GM19035 (cell line): ENCODE measurements around the gene GAS7.

Experiments
- ATAC-seq: cut with Tn5 transposase; IDR thresholded peaks from one replicate; pipeline ENCODE4 v1.9.1; 2021; ENCODE audit not compliant: unreplicated experiment

GAS7 gene

DNA sequence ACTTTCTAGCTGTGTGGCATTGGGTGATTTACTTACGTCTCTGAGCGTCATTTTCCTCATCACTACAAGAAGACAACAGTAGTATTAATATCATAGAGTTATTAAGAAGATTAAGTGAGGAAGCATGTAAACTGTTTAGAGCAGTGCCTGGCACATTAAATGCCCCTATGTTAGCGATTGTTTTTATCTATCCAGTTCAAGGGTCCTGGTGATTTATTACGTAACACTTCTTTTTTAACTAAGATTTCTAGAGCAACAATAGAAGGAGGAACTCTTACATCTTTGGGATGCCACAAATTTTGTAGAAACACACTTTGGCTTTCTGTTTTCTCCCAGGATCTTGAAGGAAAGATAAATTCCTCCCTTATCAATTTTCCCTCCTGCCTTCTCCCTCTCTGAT is 3.3 kb upstream of the GAS7 start:
- ATAC-seq: no peak

DNA sequence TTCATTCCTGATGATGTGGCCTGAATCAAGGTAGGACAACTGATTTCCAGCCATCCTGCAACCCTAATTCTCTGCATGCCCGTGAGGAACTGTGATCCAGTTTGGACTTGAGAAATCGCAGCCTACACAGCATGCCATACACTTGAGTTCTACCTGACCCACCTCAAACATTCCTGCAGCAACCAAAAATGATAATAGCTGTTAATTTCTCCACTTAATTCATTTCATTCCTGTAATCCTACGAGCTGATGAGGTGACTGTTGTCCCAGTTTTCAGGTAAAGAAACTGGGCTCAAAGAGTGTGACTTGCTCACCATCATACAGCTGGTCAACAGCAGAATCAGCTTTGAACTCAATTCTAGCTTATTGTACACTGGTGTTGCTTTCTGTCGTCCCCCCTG is 2.2 kb upstream of the GAS7 start:
- ATAC-seq: no peak

DNA sequence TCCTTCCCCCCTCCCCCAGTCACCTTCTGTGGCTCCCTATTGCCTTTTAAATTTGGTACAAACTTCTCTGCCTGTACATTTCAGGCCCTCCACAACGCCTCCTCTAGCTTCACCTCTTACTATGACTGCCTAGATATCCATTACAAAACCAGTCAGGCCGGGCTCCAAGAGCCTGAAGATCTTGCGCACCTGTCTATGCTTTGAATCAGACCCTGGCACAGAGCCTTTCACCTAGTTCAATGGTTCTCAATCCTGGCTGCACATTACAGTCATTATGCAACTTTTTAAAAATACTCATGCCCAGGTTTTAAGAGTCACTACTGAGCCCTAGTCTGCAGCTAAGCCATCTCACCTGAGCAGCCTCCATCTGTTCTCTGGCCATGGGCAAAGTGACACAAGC is 1.6 kb upstream of the GAS7 start:
- no peak for ATAC-seq

DNA sequence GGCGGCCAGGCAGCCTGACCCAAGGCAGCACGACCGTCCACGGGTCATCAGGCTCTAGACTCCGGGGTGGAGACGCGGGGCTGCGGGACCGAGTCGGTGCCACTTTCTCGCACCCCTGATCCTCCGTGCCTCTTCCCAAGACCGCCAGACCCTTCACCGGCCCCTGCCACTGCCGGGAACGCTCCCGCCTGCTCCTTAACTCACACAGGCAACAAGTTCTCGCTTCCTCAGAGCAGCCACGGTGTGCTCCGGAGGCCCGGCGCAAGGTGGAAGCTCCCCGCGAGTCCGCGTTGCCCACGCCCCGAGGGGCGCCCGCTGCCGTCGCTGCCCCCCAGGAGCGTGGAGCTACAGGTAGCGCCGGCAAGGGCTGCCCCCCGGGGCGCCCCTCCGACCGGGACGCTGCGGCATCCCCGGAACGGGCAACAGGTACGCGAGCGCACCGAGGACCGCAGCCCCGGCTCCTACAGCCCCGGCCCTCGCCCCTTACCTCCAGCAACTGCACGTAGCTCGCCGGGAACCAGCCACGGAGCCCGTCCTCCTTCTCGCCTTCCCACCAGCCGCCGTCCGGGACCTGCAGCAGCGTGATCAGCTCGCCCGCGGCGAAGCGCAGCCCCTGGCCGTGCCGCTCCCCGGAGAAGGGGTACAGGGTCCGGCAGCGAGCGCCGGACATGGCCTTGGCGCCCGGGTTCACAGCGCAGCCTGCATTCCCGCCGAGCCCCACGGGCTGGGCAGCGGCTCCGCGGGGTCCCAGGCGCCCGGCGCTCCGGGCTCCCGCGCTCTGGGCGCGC is 491 bp downstream of the GAS7 start:
- ATAC-seq: peak; percentile 19

DNA sequence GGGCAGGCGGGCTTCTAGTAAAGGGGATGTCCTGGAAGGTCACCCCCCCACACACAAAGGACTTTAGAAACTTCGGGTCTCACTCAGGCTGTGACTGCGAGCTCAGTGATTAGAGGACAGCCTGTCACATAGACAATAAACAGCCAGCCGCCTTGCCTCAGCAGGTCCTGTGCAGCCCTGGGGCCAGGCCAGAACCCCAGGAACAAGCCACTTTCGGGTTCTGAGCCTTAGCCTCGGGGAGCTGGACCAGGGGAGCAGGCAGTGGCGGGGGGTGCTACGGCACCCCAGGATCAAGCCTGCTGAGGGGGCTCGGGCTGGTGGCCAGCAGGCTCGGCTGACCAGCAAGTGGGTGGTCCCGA is 1.1 kb downstream of the GAS7 start:
- no peak for ATAC-seq

DNA sequence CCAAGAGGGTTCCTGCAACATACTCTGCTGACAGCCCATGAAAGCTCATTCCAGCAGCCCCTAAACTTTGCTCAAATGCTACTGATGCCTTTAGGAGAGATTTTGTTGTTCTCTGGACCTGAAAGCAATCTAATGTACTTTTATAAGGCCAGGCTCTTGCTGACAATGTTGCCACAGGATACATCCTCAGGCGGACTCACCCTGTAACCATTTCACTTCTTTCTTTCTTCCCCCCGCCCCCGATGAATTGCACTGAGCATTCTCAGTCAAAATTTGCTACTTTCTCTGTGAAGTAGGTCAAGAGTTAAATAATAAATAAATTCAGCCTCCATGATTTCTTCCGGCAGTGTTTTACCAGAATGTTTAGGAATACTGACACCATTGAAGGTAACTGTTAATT is 1.5 kb downstream of the GAS7 start:
- ATAC-seq: no peak

DNA sequence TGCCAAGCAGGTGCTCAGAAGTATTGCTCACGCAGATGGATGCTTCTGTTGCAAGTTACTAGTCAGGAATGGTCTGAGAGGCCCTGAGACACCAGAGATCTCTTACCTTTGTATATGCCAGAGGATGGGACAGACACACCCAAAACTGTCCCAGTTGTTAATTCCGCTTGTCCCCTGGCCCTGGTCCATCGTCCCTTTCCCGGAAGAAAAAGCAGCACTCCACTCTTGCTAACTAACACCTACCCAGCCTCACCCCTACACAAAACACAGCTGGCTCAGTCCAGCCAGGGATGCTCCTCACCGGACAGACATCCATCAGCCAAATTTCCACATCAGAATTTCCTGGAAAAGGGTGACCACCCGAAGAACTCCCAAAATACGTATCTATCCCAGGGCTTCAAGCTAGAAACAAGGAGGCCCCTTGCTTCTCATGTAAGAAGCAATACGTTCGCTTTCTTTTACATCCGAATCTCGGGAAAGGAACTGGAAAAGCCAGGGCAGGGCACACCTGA is 2.0 kb downstream of the GAS7 start:
- no peak for ATAC-seq

DNA sequence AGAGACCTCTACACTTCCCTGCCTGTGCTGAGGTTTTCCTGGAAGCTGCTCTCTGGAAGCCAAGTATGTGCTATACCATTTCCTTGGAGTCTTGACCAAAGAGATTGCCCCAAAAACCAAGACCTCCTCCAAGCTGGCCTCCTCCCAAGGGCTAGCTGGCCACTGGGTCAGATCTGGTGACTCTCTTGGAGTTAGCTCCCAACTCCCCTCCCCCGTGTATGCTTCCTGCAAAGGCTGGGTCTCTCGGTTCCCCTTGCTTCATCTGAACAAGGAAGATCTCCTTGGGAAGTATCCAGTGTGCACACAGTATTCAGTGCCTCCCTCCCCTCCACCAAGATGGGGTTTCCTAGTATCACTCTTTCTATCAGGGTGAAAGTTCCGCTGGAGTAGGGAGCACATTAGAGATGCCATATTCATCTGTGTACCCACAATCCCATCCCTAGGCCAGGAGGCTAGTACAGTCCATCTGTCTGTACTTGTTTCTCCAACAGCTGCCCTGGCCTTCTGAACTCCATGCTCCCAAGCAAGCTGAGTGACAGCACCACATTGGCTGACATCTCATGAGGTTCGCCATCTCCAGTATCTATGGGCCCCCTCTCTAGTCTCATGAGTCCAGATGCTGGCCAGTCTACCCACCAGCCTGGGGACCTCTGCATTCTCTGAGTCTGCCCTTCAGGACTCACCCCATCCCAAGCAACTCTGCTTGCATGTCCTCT is 3.2 kb downstream of the GAS7 start:
- ATAC-seq: no peak

DNA sequence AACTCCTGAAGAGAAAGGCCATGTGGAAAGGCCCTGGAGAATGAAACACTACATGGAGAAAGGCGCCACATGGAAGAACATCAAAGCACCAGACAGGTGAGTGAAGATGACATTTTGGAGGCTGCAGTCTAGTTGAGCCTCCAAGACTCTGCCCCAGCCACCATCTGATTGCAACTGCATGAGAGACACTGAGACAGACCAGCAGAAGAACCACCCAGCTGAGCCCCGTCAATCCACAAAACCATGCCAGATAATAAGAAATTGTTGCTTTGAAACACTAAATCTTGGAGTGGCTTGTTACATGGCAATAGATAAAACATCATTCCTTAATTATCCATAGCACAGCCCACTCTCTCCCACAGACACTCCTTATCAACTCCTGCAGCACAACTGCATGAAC is 4.8 kb downstream of the GAS7 start:
- ATAC-seq: no peak

DNA sequence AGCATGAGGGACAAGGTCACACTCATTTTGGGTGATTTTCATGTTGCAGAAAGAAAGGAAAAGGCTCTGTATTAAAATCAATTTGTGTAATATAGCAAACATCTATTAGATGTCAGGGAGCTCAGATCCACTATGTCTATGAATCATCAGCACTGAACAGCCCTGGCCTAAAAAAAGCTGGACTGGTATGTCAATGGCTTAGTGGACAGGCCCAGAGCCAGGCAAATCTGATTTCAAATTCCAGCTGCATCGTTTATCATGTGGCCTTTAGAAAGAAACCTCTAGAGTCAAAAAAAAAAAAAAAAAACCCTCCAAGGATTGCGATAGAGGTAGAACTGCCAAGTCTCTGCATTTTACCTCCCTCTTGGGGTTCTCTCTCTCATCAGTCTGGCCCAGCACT is 5.4 kb downstream of the GAS7 start:
- ATAC-seq: no peak

DNA sequence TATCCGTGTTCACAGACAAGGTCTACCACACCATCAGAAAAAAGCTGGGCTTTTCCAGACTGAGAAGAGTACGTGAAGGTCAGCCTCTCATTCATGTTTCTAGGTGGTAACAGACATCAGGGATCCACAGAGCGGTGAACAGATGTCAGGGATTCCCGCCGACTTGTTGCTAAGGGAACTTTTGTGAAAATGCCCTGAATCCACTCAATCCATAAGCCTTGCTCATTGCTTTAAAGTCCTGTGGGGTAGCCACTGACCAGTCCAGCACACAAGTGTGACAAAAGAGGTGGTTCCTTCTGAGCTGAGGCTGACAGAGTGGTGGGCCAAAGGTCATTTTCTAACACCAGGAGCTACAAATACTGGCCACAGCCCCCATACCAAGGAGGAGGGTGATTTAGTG is 5.9 kb downstream of the GAS7 start:
- no peak for ATAC-seq

DNA sequence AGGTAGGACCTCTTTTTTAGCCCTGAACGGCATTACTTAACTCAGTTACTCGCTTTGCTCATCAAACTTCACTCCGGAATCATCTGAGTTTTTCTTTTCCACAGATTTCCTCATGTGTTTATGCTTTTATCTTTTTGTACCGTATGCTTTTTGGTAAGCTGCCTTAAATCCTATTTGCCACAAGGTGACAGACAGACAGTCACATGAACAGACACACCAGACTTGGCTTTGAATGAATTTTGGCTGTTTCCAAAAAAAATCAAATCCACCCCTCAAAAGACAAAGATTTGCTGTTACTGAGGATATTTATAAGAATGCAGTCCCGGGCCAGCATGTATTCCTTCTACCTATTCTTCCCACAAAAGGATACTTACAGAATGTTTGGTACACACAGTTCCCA is 10.9 kb downstream of the GAS7 start:
- no peak for ATAC-seq

DNA sequence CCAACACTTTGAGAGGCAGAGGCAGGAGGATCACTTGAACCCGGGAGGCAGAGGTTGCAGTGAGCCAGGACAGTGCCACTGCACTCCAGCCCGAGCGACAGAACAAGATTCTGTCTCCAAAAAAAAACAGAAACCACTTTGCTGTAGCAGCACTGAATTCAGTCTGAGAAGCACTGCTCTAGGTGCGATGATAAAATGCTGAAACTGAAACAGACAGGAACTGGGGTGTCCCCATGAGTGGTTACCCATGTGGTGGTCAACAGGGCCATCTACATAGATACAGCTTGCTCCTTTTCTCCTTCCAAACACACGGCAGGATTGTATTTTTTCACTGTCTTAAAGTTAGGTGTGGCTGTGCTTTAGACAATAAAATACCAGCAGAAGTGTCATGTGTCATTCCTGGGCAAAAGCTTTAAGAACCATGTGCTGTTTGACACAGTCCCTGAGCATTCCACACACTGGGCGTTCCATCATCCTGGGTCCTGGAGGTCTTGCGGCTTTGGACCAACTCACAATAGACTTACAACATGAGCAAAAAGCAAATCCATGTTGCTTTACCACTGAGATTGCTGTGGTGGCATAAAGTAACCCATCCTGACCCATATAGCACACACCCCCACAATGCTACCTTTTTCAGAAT is 11.5 kb downstream of the GAS7 start:
- ATAC-seq: no peak

DNA sequence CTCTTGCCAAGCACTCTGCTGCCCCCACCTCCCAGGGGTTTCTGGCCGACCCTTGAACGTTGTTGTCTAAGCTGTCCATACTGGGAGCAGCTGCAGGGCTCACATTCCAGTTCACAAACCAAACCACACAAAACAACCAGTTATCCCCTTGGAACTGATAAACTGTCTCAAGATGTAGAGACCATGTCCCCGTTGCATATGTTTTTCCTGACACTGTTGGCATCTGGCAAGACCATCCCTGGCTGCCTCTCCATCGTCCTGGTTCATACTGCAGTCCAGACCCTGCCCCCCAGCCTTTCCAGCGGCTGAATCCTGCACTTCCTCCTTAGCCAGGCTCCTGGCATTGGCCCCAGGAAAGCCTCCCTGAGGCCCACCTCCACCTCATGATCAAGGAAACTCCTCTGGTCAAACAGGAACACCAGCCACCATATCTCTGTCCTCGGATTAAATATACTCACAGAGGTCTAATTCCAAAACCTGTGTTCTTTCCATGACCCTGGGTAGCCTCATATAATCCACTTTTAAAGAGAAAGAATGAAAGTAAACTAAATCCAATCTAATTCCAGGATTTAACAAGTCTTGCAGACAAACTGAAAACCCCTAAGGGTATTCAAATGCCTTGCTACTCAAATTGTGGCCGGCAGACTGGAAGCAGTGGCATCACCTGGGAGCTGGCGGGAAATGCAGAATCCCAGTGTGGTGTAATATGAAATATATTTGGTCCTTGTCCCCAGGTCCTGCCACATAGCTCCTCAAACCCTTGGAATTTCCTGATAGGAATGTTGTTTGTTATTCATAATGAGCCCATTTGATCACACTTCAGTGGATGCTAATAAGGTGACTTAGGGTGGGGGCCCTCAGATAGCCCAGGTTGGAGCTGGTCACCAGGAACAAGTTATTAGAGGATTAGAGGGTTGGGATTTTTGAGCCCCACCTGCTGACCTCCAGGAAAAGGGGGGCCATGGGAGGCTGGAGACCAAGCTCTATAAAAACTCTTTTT is 14.2 kb downstream of the GAS7 start:
- no peak for ATAC-seq

DNA sequence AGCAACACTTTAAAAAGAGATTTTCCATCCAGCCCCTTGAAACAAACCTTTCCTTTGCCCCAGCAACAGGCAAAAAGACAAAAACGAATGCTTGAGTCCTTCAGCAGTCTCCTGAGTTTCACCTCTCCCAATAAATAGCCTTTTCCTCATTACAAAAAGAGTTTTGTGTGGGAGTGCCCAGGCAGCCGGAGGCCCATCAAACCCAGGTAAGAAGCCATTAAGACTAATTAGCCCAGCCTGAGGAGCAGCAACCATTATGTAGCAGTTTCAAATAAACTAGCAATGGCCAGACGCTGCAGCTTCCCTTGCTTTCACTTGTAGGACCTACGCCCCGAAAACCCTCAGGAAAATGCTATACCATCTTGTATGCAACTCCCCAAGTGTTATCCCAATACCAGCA is 15.6 kb downstream of the GAS7 start:
- no peak for ATAC-seq

DNA sequence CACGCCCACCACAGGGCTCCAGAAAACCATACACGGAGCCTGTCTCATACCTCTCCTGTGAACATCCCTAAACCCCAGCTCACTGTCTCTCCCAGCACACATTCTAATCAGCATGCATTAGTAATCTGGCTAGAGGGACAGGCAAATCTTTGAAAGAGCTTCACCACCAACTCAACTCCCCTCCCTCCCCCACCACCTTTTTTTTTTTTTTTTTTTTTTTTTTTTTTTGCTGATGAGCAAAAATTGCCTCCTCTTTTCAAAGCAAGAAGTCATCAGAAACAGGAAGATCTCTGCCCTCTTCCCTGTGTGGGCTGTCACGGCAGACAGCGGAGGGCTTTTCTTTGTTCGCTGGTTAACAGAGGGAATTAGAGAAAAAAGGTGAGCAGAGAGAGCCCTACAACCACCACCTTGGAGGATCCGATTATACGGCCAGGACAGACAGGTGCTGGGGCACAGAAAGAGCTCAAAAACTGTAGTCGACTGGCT is 19.9 kb downstream of the GAS7 start:
- ATAC-seq: no peak

DNA sequence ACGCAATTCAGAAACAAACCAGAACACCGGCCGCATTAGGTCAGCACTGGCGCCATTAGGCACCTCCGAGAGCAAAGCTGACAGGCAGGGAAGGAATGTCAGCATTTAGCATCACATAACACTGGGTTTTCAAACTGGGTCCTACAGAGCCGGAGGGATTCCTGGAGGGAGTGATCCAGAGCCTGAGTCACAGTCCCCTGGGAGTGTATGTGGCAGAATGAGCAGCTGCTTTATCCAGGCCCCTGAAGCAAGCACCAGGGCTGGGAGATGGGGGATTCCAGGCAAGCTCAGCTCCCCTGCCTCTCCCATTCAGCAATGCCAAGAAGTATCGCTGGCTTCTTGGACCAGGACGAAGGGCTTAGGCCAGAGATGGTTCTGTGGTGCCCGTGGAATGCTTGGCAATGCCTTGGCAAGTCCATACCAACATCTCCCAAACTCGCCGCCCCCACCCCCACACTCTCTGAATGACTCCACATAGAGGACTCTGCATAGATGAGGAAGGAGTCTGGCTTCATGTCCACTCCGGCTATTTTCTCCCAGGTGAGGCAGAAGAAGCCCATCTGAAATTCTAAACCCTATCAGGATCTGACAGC is 20.4 kb downstream of the GAS7 start:
- no peak for ATAC-seq

DNA sequence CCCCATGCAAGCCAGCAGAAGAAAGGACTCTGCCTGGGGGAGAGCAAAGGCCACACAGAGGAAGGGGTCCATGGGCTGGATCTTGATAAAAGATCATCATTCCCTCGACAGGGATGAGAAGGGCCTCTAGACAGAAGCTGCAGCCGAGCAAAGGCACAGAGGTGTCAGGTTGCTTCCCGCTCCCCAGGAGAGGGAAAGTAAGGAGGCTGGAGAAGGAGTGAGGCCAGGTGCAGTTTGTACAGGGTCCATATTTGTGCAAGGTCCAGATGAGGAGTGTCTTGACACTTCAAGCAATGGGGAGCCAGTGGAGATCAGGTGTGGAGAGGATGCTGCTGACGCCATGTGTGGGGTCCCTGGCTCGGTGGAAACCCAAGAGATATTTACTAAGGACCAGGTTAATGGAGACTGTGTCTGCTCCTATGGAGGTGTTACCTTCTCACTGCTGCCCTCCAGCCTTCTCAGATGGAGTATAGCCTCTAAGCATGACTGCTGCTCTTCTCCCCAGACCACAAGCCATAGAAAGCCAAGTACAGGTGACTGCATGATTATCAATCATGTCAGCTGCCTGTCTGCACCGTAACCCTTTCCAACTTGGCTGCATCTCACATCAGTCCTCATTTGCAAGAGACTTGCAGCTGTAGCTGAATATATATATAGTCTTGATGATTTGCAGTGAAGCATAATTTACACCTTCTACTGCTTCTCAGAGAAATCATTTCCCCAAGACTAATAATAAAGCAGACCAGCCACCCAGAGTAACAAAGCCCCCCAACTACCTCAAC is 21.1 kb downstream of the GAS7 start:
- ATAC-seq: no peak

DNA sequence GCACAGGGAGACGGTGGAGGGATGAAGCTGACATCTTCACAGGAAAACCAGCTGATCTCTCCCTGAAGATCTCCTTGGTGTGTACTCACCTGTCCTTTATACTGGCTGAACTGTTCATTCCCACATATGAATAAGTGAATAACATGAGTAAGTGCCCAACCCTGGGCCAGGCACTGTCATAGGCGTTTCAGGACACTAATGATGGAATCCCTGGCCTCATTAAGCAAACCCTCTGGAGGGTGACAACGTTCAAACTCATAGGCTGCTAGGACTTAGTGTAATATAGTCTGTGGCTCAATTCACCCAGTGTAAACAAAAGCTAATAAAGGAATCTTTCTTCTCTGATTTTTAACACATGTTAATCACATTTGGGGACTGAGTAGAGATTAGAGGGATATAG is 24.5 kb downstream of the GAS7 start:
- no peak for ATAC-seq

DNA sequence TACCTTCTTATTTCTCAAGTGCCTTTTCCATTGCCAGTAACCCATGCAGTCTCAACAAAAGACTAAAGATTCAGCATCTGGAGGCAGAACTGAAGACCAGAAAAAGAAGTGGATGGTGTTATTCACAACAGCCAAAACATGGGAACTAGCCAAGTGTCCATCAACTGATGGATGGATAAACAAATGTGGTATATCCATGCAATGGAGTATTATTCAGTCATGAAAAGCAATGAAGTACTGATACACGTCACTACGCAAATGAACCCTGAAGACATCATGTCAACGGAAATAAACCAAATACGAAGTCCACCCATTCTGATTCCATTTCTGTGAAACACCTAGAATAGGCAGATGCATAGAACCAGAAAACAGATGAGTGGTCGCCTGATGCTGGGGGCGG is 25.6 kb downstream of the GAS7 start:
- no peak for ATAC-seq
